Measurements from ENCODE around the gene MYADML2. TPM values are rescaled to one million over a fixed set of nuclear protein-coding genes. Genes with fewer than 3 reads are reported as not detected.

The MYADML2 gene
- total and polyA plus RNA-seq, 2 experiments from 2014 or later, result 0.70 to 1.7 TPM

- Histone ChIP-seq H4K20me1 (replicated peaks; ENCODE audit: insufficient read depth) (0 out of 2 replicates have a peak, but pooled peaks cover 4% of the 10 kb centered on the region), H3K27ac (ENCODE audit: low read depth) (no peak within 1 kb of the TSS), H3K4me2 (peak within 1 kb of the TSS; percentile 85), H3F3A (replicated peaks; ENCODE audit: low read depth) (peaks cover 15% of the 10 kb centered on the region), H3K79me2 (replicated peaks; ENCODE audit: insufficient read depth) (no peaks in the 10 kb centered on the region), H3K9me2 (ENCODE audit: insufficient read depth) (no peaks in the 10 kb centered on the region), H2AFZ (no peak within 1 kb of the TSS), H3K27me3 (ENCODE audit: insufficient read depth) (peaks cover 18% of the 10 kb centered on the region), H3K4me1 (ENCODE audit: insufficient read depth) (no peaks in the 10 kb centered on the region; the same call in 1 of the 2 replicates), H3K36me3 (ENCODE audit: insufficient read depth) (peaks cover 8% of the 10 kb centered on the region; the same call in 1 of the 2 replicates), H3K4me3 (peak within 1 kb of the TSS; percentile 60)
- Mint-ChIP-seq H3K36me3 (ENCODE audit: low read depth) (peaks cover 20% of the 10 kb centered on the region), H3K4me3 (peak within 1 kb of the TSS; percentile 50), H3K4me1 (peaks cover 3% of the 10 kb centered on the region; the same call in 2 of the 3 replicates), H3K9me3 (no peaks in the 10 kb centered on the region), H3K27ac (no peak within 1 kb of the TSS), H3K27me3 (ENCODE audit: insufficient read depth, low read depth, poor library complexity) (peaks cover 17% of the 10 kb centered on the region)
- ATAC-seq (peak; percentile 60), DNase-seq (ENCODE audit: low spot score) (peak; percentile 73)
- no peak for TF ChIP-seq STAT1 (IDR thresholded peaks at IDR 0.05; ENCODE audit: unreplicated experiment)
- peak; percentile 33 for TF ChIP-seq EZH2 (IDR thresholded peaks at IDR 0.05; ENCODE audit: low read depth, unreplicated experiment)
- peak; percentile 26; the same call in 1 of the 2 replicates for TF ChIP-seq POLR2AphosphoS5 (IDR thresholded peaks at IDR 0.05; ENCODE audit: low read depth)
These were observed 44.9 kb downstream of the MYADML2 start, which contains the start of gene NPB for GRCh38 chr17:81902023-81902652. NPB (plus strand) TSS chr17:81902238; CDS start chr17:81902278, 40 bp downstream.

- Mint-ChIP-seq H3K4me1 (peaks cover 3% of the 10 kb centered on the region; the same call in 2 of the 3 replicates), H3K9me3 (no peaks in the 10 kb centered on the region), H3K36me3 (ENCODE audit: low read depth) (peaks cover 26% of the 10 kb centered on the region), H3K27me3 (ENCODE audit: insufficient read depth, low read depth, poor library complexity) (peaks cover 19% of the 10 kb centered on the region), H3K4me3 (peak overlapping the region; percentile 45; the same call in 2 of the 3 replicates), H3K27ac (no peak overlapping the region)
- H3F3A ChIP-seq (replicated peaks; ENCODE audit: low read depth), result peaks cover 15% of the 10 kb centered on the region
- H3K79me2 ChIP-seq (replicated peaks; ENCODE audit: insufficient read depth), result no peaks in the 10 kb centered on the region
- 0 out of 2 replicates have a peak, but pooled peaks cover 4% of the 10 kb centered on the region for H4K20me1 ChIP-seq (replicated peaks; ENCODE audit: insufficient read depth)
- peaks cover 18% of the 10 kb centered on the region for H3K27me3 ChIP-seq (ENCODE audit: insufficient read depth)
- ATAC-seq (peak; percentile 6), DNase-seq (ENCODE audit: low spot score) (no peak)
- no peaks in the 10 kb centered on the region for H3K9me2 ChIP-seq (ENCODE audit: insufficient read depth)
- no peak overlapping the region for H3K27ac ChIP-seq (ENCODE audit: low read depth)
- H2AFZ ChIP-seq, result no peak overlapping the region
- peak overlapping the region; percentile 60 for H3K4me3 ChIP-seq
- H3K4me1 ChIP-seq (ENCODE audit: insufficient read depth), result no peaks in the 10 kb centered on the region; the same call in 1 of the 2 replicates
- H3K4me2 ChIP-seq, result peak overlapping the region; percentile 85
- H3K36me3 ChIP-seq (ENCODE audit: insufficient read depth), result peaks cover 12% of the 10 kb centered on the region; the same call in 1 of the 2 replicates
- no peak for TF ChIP-seq ZNF331 (CRISPR knock-in tag; IDR thresholded peaks at IDR 0.05; ENCODE audit: low read depth)
- no peak for TF ChIP-seq POLR2AphosphoS5 (IDR thresholded peaks at IDR 0.05; ENCODE audit: low read depth)
- no peak for TF ChIP-seq EZH2 (IDR thresholded peaks at IDR 0.05; ENCODE audit: low read depth, unreplicated experiment)
- TF ChIP-seq EZH2phosphoT487 (IDR thresholded peaks at IDR 0.05; ENCODE audit: unreplicated experiment), result no peak
- no peak for TF ChIP-seq JUNB (IDR thresholded peaks at IDR 0.05; ENCODE audit: unreplicated experiment)
- no peak for TF ChIP-seq ZNF462 (CRISPR knock-in tag; IDR thresholded peaks at IDR 0.05)
- TF ChIP-seq STAT1 (IDR thresholded peaks at IDR 0.05; ENCODE audit: unreplicated experiment), result no peak
- no peak for TF ChIP-seq REST (IDR thresholded peaks at IDR 0.05; ENCODE audit: unreplicated experiment)
- no peak for TF ChIP-seq ZNF114 (CRISPR knock-in tag; IDR thresholded peaks at IDR 0.05)
These were observed 45.6 kb downstream of the MYADML2 start for GRCh38 chr17:81901167-81902022.

Data from GM23338 (cell line).